Heart left ventricle (tissue), 13 donors: ENCODE measurements around the gene TEDC1.

ENCODE experiments used
- POLR2A ChIP-seq, 2 donors: fragments of 450-650 bp; IDR thresholded peaks; one replicate each; pipeline ENCODE4 v1.6.1; 2017; ENCODE audit warnings: antibody characterized with exemption in 2 of 2, mild to moderate bottlenecking in 2 of 2, moderate library complexity in 2 of 2
- TF ChIP-seq, protein P1 (sequence below), 12 donors: fragments of 200-600 bp; sonication (generic) in 4 of 12; IDR thresholded peaks; one replicate each; pipeline versions ENCODE4 v1.5.0 to v1.8.0; 2018 to 2022; ENCODE audit warnings: antibody characterized with exemption in 12 of 12, mild to moderate bottlenecking in 5 of 12
- donor health status: ischemic (EF 13 %, LVEDD 7.1; RV severe dilation, severe dysfunction).
- donor health status: DM: no; HTN: yes; CAD: no.
- donor health status: DM: no; HTN: no; CAD: no.
- donor health status: ischemic (EF 25% LVEDD 6.9; RV normal size, moderate dysfunction).
- donor health status: ischemic (EF 25% LVEDD 5.7; RV mildly dilated, moderate dysfunction).
- donor health status: ischemic (EF 35%, LVEDD 5.7; RV mildly dilated, moderate dysfunction).
- donor health status: nonischemic (EF 11% LVEDD 7.7; RV severe dilation, severe dysfunction).
- donor health status: DM: yes; HTN: yes; CAD: no.
- donor health status: PGD.
- donor health status: ischemic (EF 29% LVEDD 5.4; RV normal size, mild dysfunction).
- donor health status: nonischemic (EF 23%, LVEDD 6.1; RV moderate dilation, normal function).

DNA sequence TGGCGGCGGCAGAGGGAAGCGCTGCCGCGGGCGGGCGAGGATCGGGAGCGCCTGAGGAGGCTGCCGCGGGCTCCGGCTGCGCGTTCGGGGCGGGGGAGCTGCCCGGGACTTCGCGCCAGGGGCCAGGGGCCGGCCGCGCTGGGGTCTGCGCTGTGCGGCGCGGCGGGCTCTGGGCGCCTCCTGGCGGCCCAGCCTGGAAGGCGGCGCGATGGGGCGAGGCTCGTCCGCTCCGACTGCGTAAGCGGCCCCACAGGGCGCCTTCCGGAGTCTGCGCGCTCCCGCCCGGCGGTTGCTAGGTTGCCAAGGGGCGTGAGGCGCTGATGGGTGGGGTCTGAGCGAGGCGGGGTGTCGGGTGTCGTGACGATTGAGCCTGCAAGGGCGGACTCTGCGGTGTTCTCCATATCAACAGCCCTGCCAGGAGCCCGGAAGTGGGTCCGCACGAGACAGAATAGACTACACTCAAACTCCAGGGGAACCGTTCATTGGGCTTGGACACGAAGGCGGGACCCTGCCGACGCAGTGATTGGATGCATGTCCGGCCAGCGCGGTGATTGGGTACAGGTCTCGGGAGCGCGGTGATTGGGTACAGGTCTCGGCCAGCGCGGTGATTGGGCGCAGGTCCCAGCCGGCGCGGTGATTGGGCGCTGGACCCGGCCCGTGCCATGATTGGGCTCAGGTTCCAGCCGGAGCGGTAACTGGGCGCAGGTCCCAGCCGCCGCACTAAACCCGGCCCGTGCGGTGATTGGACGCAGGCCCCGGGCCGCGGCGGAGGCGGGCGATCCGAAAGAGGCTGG, at the start of gene TEDC1:
- peak in 1 of 2 donors; percentile 40 for TF ChIP-seq POLR2A (IDR thresholded peaks at IDR 0.05)
- TF ChIP-seq, protein P1, sequence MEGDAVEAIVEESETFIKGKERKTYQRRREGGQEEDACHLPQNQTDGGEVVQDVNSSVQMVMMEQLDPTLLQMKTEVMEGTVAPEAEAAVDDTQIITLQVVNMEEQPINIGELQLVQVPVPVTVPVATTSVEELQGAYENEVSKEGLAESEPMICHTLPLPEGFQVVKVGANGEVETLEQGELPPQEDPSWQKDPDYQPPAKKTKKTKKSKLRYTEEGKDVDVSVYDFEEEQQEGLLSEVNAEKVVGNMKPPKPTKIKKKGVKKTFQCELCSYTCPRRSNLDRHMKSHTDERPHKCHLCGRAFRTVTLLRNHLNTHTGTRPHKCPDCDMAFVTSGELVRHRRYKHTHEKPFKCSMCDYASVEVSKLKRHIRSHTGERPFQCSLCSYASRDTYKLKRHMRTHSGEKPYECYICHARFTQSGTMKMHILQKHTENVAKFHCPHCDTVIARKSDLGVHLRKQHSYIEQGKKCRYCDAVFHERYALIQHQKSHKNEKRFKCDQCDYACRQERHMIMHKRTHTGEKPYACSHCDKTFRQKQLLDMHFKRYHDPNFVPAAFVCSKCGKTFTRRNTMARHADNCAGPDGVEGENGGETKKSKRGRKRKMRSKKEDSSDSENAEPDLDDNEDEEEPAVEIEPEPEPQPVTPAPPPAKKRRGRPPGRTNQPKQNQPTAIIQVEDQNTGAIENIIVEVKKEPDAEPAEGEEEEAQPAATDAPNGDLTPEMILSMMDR (IDR thresholded peaks at IDR 0.05) = peak; percentile 54 to 98 (median 88)
